DND-41 (cell line): ENCODE data around the gene CADM2.

Source experiments
- CTCF ChIP-seq: IDR thresholded peaks from 2 replicates; pipeline ENCODE4 v1.5.1; 2012; ENCODE audit warnings: borderline replicate concordance, low read length, moderate library complexity, mild to moderate bottlenecking; ENCODE audit not compliant: poor library complexity, severe bottlenecking; ENCODE audit errors: extremely low read depth
- EZH2 ChIP-seq: IDR thresholded peaks from 3 replicates; pipeline ENCODE4 v1.6.1; 2012; ENCODE audit warnings: borderline replicate concordance, low read depth, mild to moderate bottlenecking, moderate library complexity, low read length, inconsistent platforms; ENCODE audit not compliant: severe bottlenecking

GRCh38 chr3:85228966-85229365, 270.2 kb downstream of the CADM2 start:
- no peak for TF ChIP-seq EZH2
- TF ChIP-seq CTCF: no peak
